Keratinocyte (primary cell): ENCODE measurements around the gene MED25.

Experiments
- CTCF ChIP-seq, 3 experiments: IDR thresholded peaks in 1 of 3; conservative IDR thresholded peaks in 1 of 3; optimal IDR thresholded peaks in 1 of 3; 2 replicates in 2 of 3; 3 replicates in 1 of 3; pipeline versions ENCODE3 to v1.5.1; 2011; ENCODE audit warnings: low read length in 3 of 3, mild to moderate bottlenecking in 3 of 3, moderate library complexity in 2 of 3, control low read depth in 1 of 3, inconsistent platforms in 1 of 3; ENCODE audit not compliant: insufficient read depth in 2 of 3; ENCODE audit errors: extremely low read depth in 1 of 3
- EZH2 ChIP-seq: IDR thresholded peaks from one replicate; pipeline ENCODE4 v1.6.1; 2012; ENCODE audit warnings: inconsistent platforms, mild to moderate bottlenecking, low read length, moderate library complexity

DNA sequence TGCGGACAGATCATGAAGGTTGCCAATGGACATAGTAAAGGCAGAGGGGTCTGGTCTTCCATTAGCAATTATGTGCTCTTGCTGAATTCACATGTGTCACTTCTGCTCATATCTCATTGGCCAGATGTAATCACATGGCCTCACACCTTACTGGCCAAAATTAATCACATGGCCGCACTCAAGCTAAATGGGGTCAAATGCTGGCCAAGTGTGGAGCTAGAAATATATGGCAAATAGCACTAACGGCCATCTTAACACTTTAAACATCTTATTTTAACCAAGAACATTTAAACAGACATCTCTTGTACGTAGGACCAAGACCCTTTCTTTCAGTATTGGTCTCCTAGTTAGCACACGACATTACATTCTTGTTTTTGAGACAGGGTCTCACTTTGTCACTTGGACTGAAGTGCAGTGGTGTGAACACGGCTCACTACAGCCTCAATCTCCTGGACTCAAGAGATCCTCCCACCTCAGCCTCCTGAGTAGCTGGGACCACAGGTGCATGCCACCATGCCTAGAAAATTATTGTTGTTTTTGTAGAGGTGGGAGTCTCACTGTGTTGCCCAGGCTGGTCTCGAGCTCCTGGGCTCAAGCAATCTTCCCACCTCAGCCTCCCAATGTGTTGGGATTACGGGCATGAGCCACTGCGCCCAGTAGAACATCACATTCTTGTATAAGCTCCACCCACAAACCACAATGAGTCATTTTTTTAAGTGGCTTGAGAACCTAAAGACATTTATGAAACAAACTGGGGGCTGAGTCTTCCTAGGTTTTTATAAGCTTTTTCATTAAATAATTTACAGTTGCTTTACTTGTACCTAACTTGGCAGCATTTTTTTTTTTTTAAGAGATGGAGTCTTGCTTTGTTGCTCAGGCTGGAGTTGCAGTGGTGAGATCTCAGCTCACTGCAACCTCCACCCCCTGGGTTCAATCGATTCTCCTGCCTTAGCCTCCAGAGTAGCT lies 29.9 kb downstream of the MED25 start:
- TF ChIP-seq EZH2 (no peak), CTCF (optimal IDR thresholded peaks at IDR 0.05 in 1 of 3, IDR thresholded peaks at IDR 0.05 in 1 of 3, conservative IDR thresholded peaks at IDR 0.05 in 1 of 3; ENCODE audit: extremely low read depth in 1 of 3, insufficient read depth in 2 of 3, low read length in 3 of 3) (no peak)
